Mammary epithelial cell (primary cell): Measurements from ENCODE around the gene CDK9.

Experiments
- EZH2 ChIP-seq: IDR thresholded peaks from 2 replicates; pipeline ENCODE4 v1.6.1; 2012; ENCODE audit warnings: low read length, inconsistent platforms, borderline replicate concordance
- TF ChIP-seq, protein P1 (sequence below), 2 donors: IDR thresholded peaks in 1 of 2; conservative IDR thresholded peaks in 1 of 2; 2 replicates each; pipeline ENCODE4 v1.5.1; 2011 to 2012; ENCODE audit warnings: inconsistent platforms in 2 of 2, low read length in 2 of 2, mild to moderate bottlenecking in 2 of 2, control low read depth in 1 of 2, low read depth in 1 of 2; ENCODE audit not compliant: insufficient read depth in 1 of 2; ENCODE audit errors: extremely low read depth in 1 of 2

DNA sequence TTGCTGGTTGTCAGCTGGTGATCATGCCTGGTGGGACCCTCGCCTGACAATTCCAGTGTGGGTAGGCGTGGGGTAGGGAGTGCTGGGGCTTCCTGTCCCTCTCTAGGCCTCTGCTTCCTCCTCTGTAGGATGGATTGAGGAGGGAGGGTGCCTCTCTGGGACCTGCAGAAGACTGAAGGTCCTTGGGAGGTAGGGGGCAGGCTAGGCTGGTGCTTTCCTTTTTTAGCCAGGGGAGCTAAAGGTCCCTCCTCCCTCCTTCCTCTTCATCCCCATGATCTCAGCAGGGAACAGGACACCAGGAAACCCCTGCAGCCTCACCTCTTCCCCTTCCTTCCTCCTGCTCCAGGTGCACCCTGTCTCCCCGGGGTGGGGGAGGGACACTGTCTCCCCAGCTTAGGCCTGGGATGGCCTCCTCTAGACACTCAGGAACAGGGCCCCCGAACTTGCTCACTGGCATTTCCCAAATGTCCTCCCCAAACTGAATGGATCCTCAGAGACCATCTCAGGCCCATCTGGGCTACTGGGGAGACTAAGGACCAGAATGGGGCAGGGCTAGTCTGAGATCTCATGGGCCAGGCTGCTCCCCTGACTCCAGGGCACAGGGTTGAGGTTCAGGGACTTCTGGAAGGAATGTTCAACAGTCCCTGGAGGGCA, 15.8 kb upstream of the CDK9 start:
- TF ChIP-seq, protein P1, sequence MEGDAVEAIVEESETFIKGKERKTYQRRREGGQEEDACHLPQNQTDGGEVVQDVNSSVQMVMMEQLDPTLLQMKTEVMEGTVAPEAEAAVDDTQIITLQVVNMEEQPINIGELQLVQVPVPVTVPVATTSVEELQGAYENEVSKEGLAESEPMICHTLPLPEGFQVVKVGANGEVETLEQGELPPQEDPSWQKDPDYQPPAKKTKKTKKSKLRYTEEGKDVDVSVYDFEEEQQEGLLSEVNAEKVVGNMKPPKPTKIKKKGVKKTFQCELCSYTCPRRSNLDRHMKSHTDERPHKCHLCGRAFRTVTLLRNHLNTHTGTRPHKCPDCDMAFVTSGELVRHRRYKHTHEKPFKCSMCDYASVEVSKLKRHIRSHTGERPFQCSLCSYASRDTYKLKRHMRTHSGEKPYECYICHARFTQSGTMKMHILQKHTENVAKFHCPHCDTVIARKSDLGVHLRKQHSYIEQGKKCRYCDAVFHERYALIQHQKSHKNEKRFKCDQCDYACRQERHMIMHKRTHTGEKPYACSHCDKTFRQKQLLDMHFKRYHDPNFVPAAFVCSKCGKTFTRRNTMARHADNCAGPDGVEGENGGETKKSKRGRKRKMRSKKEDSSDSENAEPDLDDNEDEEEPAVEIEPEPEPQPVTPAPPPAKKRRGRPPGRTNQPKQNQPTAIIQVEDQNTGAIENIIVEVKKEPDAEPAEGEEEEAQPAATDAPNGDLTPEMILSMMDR (conservative IDR thresholded peaks at IDR 0.05 in 1 of 2, IDR thresholded peaks at IDR 0.05 in 1 of 2; ENCODE audit: extremely low read depth in 1 of 2, insufficient read depth in 1 of 2, low read depth in 1 of 2, low read length in 2 of 2): no peak
- no peak for TF ChIP-seq EZH2
